Stomach (tissue), 9 donors: ENCODE data around the gene ANTKMT. TPM values are rescaled to one million over a fixed set of nuclear protein-coding genes. Genes with fewer than 3 reads are reported as not detected.
A peak's percentile ranks its signal among the peaks of the same experiment; 100 is the strongest.

Source experiments
- DNase-seq, 2 donors: peaks; one replicate each; pipeline versions ENCODE4 v3.0.0 to v3.0.0-alpha.2; 2013 to 2019
- H3K27ac ChIP-seq, 5 donors: fragments of 200-600 bp in 4 of 5; sonication (generic) in 4 of 5; one replicate each; pipeline ENCODE4 v1.5.1; 2013 to 2019; ENCODE audit warnings: mild to moderate bottlenecking in 1 of 5, moderate library complexity in 1 of 5
- H3K27me3 ChIP-seq, 3 donors: fragments of 200-600 bp; sonication (generic); one replicate each; pipeline ENCODE4 v1.5.1; 2017 to 2019; ENCODE audit warnings: mixed run types in 1 of 3
- H3K36me3 ChIP-seq, 4 donors: fragments of 200-600 bp; sonication (generic); 1 replicate in 3 of 4; 2 replicates in 1 of 4; pipeline ENCODE4 v1.5.1; 2016 to 2019
- H3K4me1 ChIP-seq, 4 donors: fragments of 200-600 bp; sonication (generic); one replicate each; pipeline ENCODE4 v1.5.1; 2016 to 2019
- H3K4me3 ChIP-seq, 4 donors: fragments of 200-600 bp; sonication (generic) in 3 of 4; one replicate each; pipeline ENCODE4 v1.5.1; 2016 to 2019; ENCODE audit warnings: mild to moderate bottlenecking in 1 of 4
- H3K9me3 ChIP-seq, 4 donors: fragments of 200-600 bp; sonication (generic); one replicate each; pipeline ENCODE4 v1.5.1; 2016 to 2019
- CTCF ChIP-seq, 7 experiments: fragments of 450-650 bp in 4 of 7; fragments of 200-600 bp in 3 of 7; sonication (generic) in 3 of 7; IDR thresholded peaks; one replicate each; pipeline ENCODE4 v1.5.1; 2016 to 2019; ENCODE audit warnings: antibody characterized with exemption in 7 of 7, control low read depth in 2 of 7, mild to moderate bottlenecking in 1 of 7
- EP300 ChIP-seq: sonication (generic); formaldehyde crosslinking; IDR thresholded peaks from one replicate; pipeline ENCODE4 v1.6.1; 2017; ENCODE audit warnings: antibody characterized with exemption
- POLR2A ChIP-seq, 4 donors: fragments of 450-650 bp; IDR thresholded peaks; one replicate each; pipeline ENCODE4 v1.6.1; 2016; ENCODE audit warnings: antibody characterized with exemption in 4 of 4, control low read depth in 2 of 4, mild to moderate bottlenecking in 1 of 4, moderate library complexity in 1 of 4
- POLR2AphosphoS5 ChIP-seq, 3 donors: sonication (generic); formaldehyde crosslinking; IDR thresholded peaks; one replicate each; pipeline ENCODE4 v1.6.1; 2016; ENCODE audit warnings: antibody characterized with exemption in 3 of 3
- WGBS, 5 donors: extraction: QIAGEN DNeasy Blood & Tissue Kit in 3 of 5; methylation state at CpG; one replicate each; pipeline versions ENCODE4 v1.1.5 to v1.1.7; 2013 to 2018; 5-methylcytosine and 5-hydroxymethylcytosine counted together
- intact Hi-C: fragments of 100-400 bp; cut with DNase I; formaldehyde crosslinking; loops from one replicate; pipeline ENCODE4 v1.15.1; 2023; ENCODE audit warnings: low total_unique reads
- polyA plus RNA-seq, 3 donors: library from polyadenylated mRNA; stranded (reverse); fragments of 200-250 nt; gene quantifications; one replicate each; pipeline ENCODE4 v1.2.3, GENCODE V29; 2013
- total RNA-seq, 5 donors: library from RNA; depleted of rRNA; stranded (reverse); fragments of >200 nt; gene quantifications; one replicate each; pipeline versions ENCODE4 v1.1.0 to v1.2.3, GENCODE V29; 2014 to 2016
- donor health status: healthy with polysubstance abuse.
- donor health status: Bipolar disorder and iron deficiency.
- donor health status: healthy.

The ANTKMT gene
- total and polyA plus RNA-seq, 8 donors, result 9.7 to 602 (median 51.5) TPM

- DNase-seq, result peak in 1 of 2 donors; percentile 52
These were observed 5.3 kb upstream of the ANTKMT start for GRCh38 chr16:715477-716199.

GRCh38 chr16:716200-716568 lies 4.8 kb upstream of the ANTKMT start:
- Histone ChIP-seq H3K4me1 (peaks cover 34 to 64% (median 61%) of the 10 kb centered on the region in 4 donors), H3K36me3 (peaks cover 0 to 6% (median 0%) of the 10 kb centered on the region in 4 donors), H3K27ac (peak overlapping the region in 1 of 5 donors; percentile 69), H3K4me3 (peak overlapping the region; percentile 61 to 94 (median 68)), H3K27me3 (peaks cover 0 to 58% (median 9%) of the 10 kb centered on the region in 3 donors), H3K9me3 (no peaks in the 10 kb centered on the region)
- intact Hi-C loops, result no loop called here
- peak; percentile 48 to 81 for DNase-seq
- TF ChIP-seq CTCF (IDR thresholded peaks at IDR 0.05), result no peak
- TF ChIP-seq POLR2AphosphoS5 (IDR thresholded peaks at IDR 0.05), result no peak
- no peak for TF ChIP-seq POLR2A (IDR thresholded peaks at IDR 0.05)
- no peak for TF ChIP-seq EP300
- WGBS, 5 donors, result 10 to 22% (median 13%) methylated on average over 7 to 12 of the region's 12 CpGs

More at GRCh38 chr16:715477-716199, 5.3 kb upstream of the ANTKMT start:
- 1 to 7% (median 2%) methylated on average over 8 to 74 of the region's 74 CpGs for WGBS, 5 donors
- intact Hi-C loops, result no loop called here
- peaks cover 32 to 64% (median 59%) of the 10 kb centered on the region in 4 donors for H3K4me1 ChIP-seq
- H3K36me3 ChIP-seq, result peaks cover 0 to 6% (median 0%) of the 10 kb centered on the region in 4 donors
- H3K9me3 ChIP-seq, result no peaks in the 10 kb centered on the region
- peak overlapping the region in 3 of 5 donors; percentile 17 to 69 (median 43) for H3K27ac ChIP-seq
- H3K4me3 ChIP-seq, result peak overlapping the region; percentile 61 to 94 (median 68)
- TF ChIP-seq POLR2AphosphoS5 (IDR thresholded peaks at IDR 0.05), result no peak
- peaks cover 3 to 64% (median 15%) of the 10 kb centered on the region in 3 donors for H3K27me3 ChIP-seq

- Histone ChIP-seq H3K4me1 (peaks cover 39 to 66% (median 64%) of the 10 kb centered on the region in 4 donors), H3K27ac (no peak overlapping the region), H3K9me3 (no peaks in the 10 kb centered on the region), H3K27me3 (peaks cover 0 to 52% (median 5%) of the 10 kb centered on the region in 3 donors), H3K4me3 (no peak overlapping the region), H3K36me3 (peaks cover 0 to 6% (median 0%) of the 10 kb centered on the region in 4 donors)
- DNase-seq, result no peak
- intact Hi-C loops, result no loop called here
- WGBS, 5 donors, result 83 to 88% (median 86%) methylated on average over 15 to 29 of the region's 29 CpGs
- TF ChIP-seq POLR2AphosphoS5 (IDR thresholded peaks at IDR 0.05), result no peak
- TF ChIP-seq POLR2A (IDR thresholded peaks at IDR 0.05), result no peak
- TF ChIP-seq CTCF (IDR thresholded peaks at IDR 0.05), result no peak
- no peak for TF ChIP-seq EP300
These were observed 4.1 kb upstream of the ANTKMT start for GRCh38 chr16:716768-717325.

GRCh38 chr16:717450-718245 lies 3.3 kb upstream of the ANTKMT start:
- intact Hi-C loops, result no loop called here
- H3K27ac ChIP-seq, result no peak overlapping the region
- H3K27me3 ChIP-seq, result peaks cover 0 to 44% (median 5%) of the 10 kb centered on the region in 3 donors
- H3K4me1 ChIP-seq, result peaks cover 40 to 70% (median 67%) of the 10 kb centered on the region in 4 donors
- 72 to 82% (median 77%) methylated on average over 19 to 32 of the region's 32 CpGs for WGBS, 5 donors
- no peaks in the 10 kb centered on the region for H3K9me3 ChIP-seq
- TF ChIP-seq POLR2AphosphoS5 (IDR thresholded peaks at IDR 0.05), result no peak
- no peak for TF ChIP-seq CTCF (IDR thresholded peaks at IDR 0.05)
- TF ChIP-seq POLR2A (IDR thresholded peaks at IDR 0.05), result no peak
- no peak for TF ChIP-seq EP300
- H3K36me3 ChIP-seq, result peaks cover 0 to 10% (median 0%) of the 10 kb centered on the region in 4 donors
- peak in 1 of 2 donors; percentile 50 for DNase-seq
- no peak overlapping the region for H3K4me3 ChIP-seq
